Measurements from ENCODE around the gene EPB41L4A.

Gene EPB41L4A

GRCh38 chr5:112123086-112123485 lies 296.0 kb downstream of the EPB41L4A start:
- Histone ChIP-seq H3K4me3 (no peak overlapping the region), H3K36me3 (no peaks in the 10 kb centered on the region), H3K9me3 (peaks cover 0 to 6% (median 0%) of the 10 kb centered on the region in 3 donors), H3K4me1 (no peaks in the 10 kb centered on the region), H3K27ac (no peak overlapping the region), H3K27me3 (no peaks in the 10 kb centered on the region)
- DNase-seq, result no peak
- no peak for TF ChIP-seq CTCF (IDR thresholded peaks at IDR 0.05)
- intact Hi-C loops (cut with DNase I; ENCODE audit: low total_unique reads), result no loop called here

- DNase-seq, result no peak
- Histone ChIP-seq H3K9me3 (peaks cover 0 to 6% (median 0%) of the 10 kb centered on the region in 3 donors), H3K36me3 (no peaks in the 10 kb centered on the region), H3K27me3 (no peaks in the 10 kb centered on the region), H3K4me1 (no peaks in the 10 kb centered on the region), H3K27ac (no peak overlapping the region), H3K4me3 (no peak overlapping the region)
- TF ChIP-seq CTCF (IDR thresholded peaks at IDR 0.05), result no peak
- intact Hi-C loops (cut with DNase I; ENCODE audit: low total_unique reads), result no loop called here
Measured at GRCh38 chr5:112122353-112122752, 296.7 kb downstream of the EPB41L4A start.

- H3K4me3 ChIP-seq, result no peak overlapping the region
- peaks cover 0 to 6% (median 0%) of the 10 kb centered on the region in 3 donors for H3K9me3 ChIP-seq
- H3K36me3 ChIP-seq, result no peaks in the 10 kb centered on the region
- no peaks in the 10 kb centered on the region for H3K4me1 ChIP-seq
- no peak for DNase-seq
- H3K27me3 ChIP-seq, result no peaks in the 10 kb centered on the region
- no peak overlapping the region for H3K27ac ChIP-seq
- intact Hi-C loops (cut with DNase I; ENCODE audit: low total_unique reads), result no loop called here
- TF ChIP-seq CTCF (IDR thresholded peaks at IDR 0.05), result no peak
Measured at GRCh38 chr5:112121258-112121657, 297.8 kb downstream of the EPB41L4A start.

- TF ChIP-seq CTCF (IDR thresholded peaks at IDR 0.05), result no peak
- no peaks in the 10 kb centered on the region for H3K36me3 ChIP-seq
- H3K27ac ChIP-seq, result no peak overlapping the region
- intact Hi-C loops (cut with DNase I; ENCODE audit: low total_unique reads), result no loop called here
- peaks cover 0 to 6% (median 0%) of the 10 kb centered on the region in 3 donors for H3K9me3 ChIP-seq
- H3K27me3 ChIP-seq, result no peaks in the 10 kb centered on the region
- no peak for DNase-seq
- H3K4me1 ChIP-seq, result no peaks in the 10 kb centered on the region
- H3K4me3 ChIP-seq, result no peak overlapping the region
Measured at GRCh38 chr5:112119969-112120368, 299.1 kb downstream of the EPB41L4A start.

GRCh38 chr5:112119508-112119907 lies 299.6 kb downstream of the EPB41L4A start:
- Histone ChIP-seq H3K27ac (no peak overlapping the region), H3K36me3 (no peaks in the 10 kb centered on the region), H3K4me3 (no peak overlapping the region), H3K9me3 (peaks cover 0 to 6% (median 0%) of the 10 kb centered on the region in 3 donors), H3K4me1 (no peaks in the 10 kb centered on the region), H3K27me3 (no peaks in the 10 kb centered on the region)
- DNase-seq, result no peak
- intact Hi-C loops (cut with DNase I; ENCODE audit: low total_unique reads), result no loop called here
- TF ChIP-seq CTCF (IDR thresholded peaks at IDR 0.05), result no peak

GRCh38 chr5:112117551-112117950 lies 301.5 kb downstream of the EPB41L4A start:
- DNase-seq, result no peak
- Histone ChIP-seq H3K27ac (no peak overlapping the region), H3K4me3 (no peak overlapping the region), H3K27me3 (no peaks in the 10 kb centered on the region), H3K36me3 (no peaks in the 10 kb centered on the region), H3K4me1 (no peaks in the 10 kb centered on the region), H3K9me3 (peaks cover 0 to 6% (median 0%) of the 10 kb centered on the region in 3 donors)
- no peak for TF ChIP-seq CTCF (IDR thresholded peaks at IDR 0.05)
- intact Hi-C loops (cut with DNase I; ENCODE audit: low total_unique reads), result no loop called here
